OCI-LY1 (cell line): ENCODE results near the gene CRB2.

Experiments used
- H2AFZ ChIP-seq: fragments of 200-600 bp; sonication (generic), shearing (Covaris generic); 2 replicates; pipeline ENCODE4 v1.6.0; 2014; ENCODE audit warnings: antibody characterized with exemption, mild to moderate bottlenecking, low read length
- H3F3A ChIP-seq: fragments of 200-600 bp; sonication (generic), shearing (Covaris generic); 2 replicates; pipeline ENCODE4 v1.6.0; 2014; ENCODE audit warnings: mild to moderate bottlenecking, antibody characterized with exemption, low read length, moderate library complexity; ENCODE audit not compliant: insufficient read depth
- H3K27ac ChIP-seq: fragments of 200-600 bp; sonication (generic); 2 replicates; pipeline ENCODE4 v1.5.1; 2014; ENCODE audit warnings: low read length, mixed run types, mild to moderate bottlenecking, low read depth; ENCODE audit not compliant: poor library complexity, severe bottlenecking
- H3K27me3 ChIP-seq: fragments of 200-600 bp; sonication (generic); 2 replicates; pipeline ENCODE4 v1.6.0; 2014; ENCODE audit warnings: antibody characterized with exemption, mild to moderate bottlenecking, low read length, moderate library complexity; ENCODE audit not compliant: insufficient read depth
- H3K36me3 ChIP-seq: fragments of 200-600 bp; sonication (generic); 2 replicates; pipeline ENCODE4 v1.6.1; 2014; ENCODE audit warnings: mild to moderate bottlenecking, antibody characterized with exemption, low read length, moderate library complexity, mixed read lengths; ENCODE audit not compliant: insufficient read depth
- H3K4me1 ChIP-seq: fragments of 200-600 bp; sonication (generic); 2 replicates; pipeline ENCODE4 v1.5.1; 2014; ENCODE audit warnings: mild to moderate bottlenecking, low read length, moderate library complexity; ENCODE audit not compliant: insufficient read depth, severe bottlenecking
- H3K4me2 ChIP-seq: fragments of 200-600 bp; sonication (generic), shearing (Covaris generic); 2 replicates; pipeline ENCODE4 v1.6.1; 2014; ENCODE audit warnings: low read length
- H3K4me3 ChIP-seq: fragments of 200-600 bp; sonication (generic); 2 replicates; pipeline ENCODE4 v1.5.1; 2014; ENCODE audit warnings: low read length, low read depth, mild to moderate bottlenecking, mixed read lengths; ENCODE audit not compliant: poor library complexity, severe bottlenecking
- H3K79me2 ChIP-seq: fragments of 200-600 bp; shearing (Covaris generic); 2 replicates; pipeline ENCODE4 v1.6.1; 2016; ENCODE audit warnings: mixed run types, low read length, mixed read lengths; ENCODE audit not compliant: insufficient read depth
- H3K9ac ChIP-seq: fragments of 200-600 bp; sonication (generic), shearing (Covaris generic); 2 replicates; pipeline ENCODE4 v1.6.1; 2014; ENCODE audit warnings: mild to moderate bottlenecking, low read length, mixed read lengths
- H3K9me2 ChIP-seq: fragments of 200-600 bp; sonication (generic), shearing (Covaris generic); 2 replicates; pipeline ENCODE4 v1.6.1; 2014; ENCODE audit warnings: low read depth, mild to moderate bottlenecking, low read length, mixed read lengths
- H3K9me3 ChIP-seq: fragments of 200-600 bp; shearing (Covaris generic); 2 replicates; pipeline ENCODE4 v1.6.1; 2014; ENCODE audit warnings: low read length, mixed read lengths
- H4K20me1 ChIP-seq: fragments of 200-600 bp; sonication (generic), shearing (Covaris generic); 2 replicates; pipeline ENCODE4 v1.6.0; 2016; ENCODE audit warnings: mild to moderate bottlenecking, low read length; ENCODE audit not compliant: insufficient read depth
- EZH2 ChIP-seq: fragments of 200-600 bp; sonication (generic), shearing (Covaris generic); IDR thresholded peaks from 2 replicates; pipeline ENCODE4 v1.8.0; 2017; ENCODE audit warnings: borderline replicate concordance, mixed run types, mild to moderate bottlenecking, antibody characterized with exemption, low read length, moderate library complexity, mixed read lengths
- TF ChIP-seq, protein P1 (sequence below): fragments of 200-600 bp; sonication (generic), shearing (Covaris generic); IDR thresholded peaks from 2 replicates; pipeline ENCODE4 v1.5.1; 2017; ENCODE audit warnings: mild to moderate bottlenecking, antibody characterized with exemption, low read length, moderate library complexity, mixed read lengths

CRB2 gene

GRCh38 chr9:123408313-123409262 is 52.6 kb downstream of the CRB2 start:
- Histone ChIP-seq H3F3A (no peaks in the 10 kb centered on the region), H2AFZ (no peak overlapping the region), H3K4me2 (no peak overlapping the region), H4K20me1 (no peaks in the 10 kb centered on the region), H3K9ac (no peak overlapping the region), H3K36me3 (no peaks in the 10 kb centered on the region), H3K79me2 (no peaks in the 10 kb centered on the region), H3K9me3 (no peaks in the 10 kb centered on the region), H3K4me1 (no peaks in the 10 kb centered on the region), H3K4me3 (no peak overlapping the region), H3K27ac (no peak overlapping the region), H3K9me2 (no peaks in the 10 kb centered on the region), H3K27me3 (no peaks in the 10 kb centered on the region)
- no peak for TF ChIP-seq EZH2
- TF ChIP-seq, protein P1, sequence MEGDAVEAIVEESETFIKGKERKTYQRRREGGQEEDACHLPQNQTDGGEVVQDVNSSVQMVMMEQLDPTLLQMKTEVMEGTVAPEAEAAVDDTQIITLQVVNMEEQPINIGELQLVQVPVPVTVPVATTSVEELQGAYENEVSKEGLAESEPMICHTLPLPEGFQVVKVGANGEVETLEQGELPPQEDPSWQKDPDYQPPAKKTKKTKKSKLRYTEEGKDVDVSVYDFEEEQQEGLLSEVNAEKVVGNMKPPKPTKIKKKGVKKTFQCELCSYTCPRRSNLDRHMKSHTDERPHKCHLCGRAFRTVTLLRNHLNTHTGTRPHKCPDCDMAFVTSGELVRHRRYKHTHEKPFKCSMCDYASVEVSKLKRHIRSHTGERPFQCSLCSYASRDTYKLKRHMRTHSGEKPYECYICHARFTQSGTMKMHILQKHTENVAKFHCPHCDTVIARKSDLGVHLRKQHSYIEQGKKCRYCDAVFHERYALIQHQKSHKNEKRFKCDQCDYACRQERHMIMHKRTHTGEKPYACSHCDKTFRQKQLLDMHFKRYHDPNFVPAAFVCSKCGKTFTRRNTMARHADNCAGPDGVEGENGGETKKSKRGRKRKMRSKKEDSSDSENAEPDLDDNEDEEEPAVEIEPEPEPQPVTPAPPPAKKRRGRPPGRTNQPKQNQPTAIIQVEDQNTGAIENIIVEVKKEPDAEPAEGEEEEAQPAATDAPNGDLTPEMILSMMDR: no peak

DNA sequence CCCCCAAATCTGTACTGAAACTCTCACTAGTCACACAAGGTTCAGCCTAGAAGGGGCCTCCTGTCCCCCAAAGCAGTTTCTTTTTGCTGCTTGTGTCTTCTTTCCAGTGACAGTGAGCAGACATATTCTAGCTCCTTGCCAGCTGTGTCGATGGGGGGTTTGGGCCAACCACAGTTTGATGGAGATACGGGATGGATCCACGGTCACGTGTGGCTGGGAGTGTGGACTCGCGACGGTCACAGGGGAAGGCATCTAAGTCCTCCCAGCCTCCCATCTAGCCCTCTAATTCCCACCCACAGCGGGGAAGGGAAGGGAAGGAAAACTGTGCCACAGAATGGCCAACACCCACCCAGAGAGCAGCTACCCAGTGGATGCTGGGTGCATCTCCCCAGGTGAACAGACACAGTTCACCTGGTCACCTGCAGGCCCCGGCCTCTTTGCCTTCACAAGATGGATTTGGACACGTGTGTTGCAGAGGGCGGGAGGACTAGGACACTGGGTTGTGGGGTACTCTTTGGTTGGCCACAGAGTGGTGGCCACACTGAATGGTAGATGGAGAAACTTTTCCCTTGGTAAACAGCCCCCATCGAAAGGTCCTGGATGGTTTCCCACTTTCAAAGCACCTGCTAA is 54.4 kb downstream of the CRB2 start:
- no peak for TF ChIP-seq EZH2
- TF ChIP-seq, protein P1: no peak
- Histone ChIP-seq H4K20me1 (no peaks in the 10 kb centered on the region), H3F3A (no peaks in the 10 kb centered on the region), H3K27me3 (no peaks in the 10 kb centered on the region), H2AFZ (no peak overlapping the region), H3K9me2 (no peaks in the 10 kb centered on the region), H3K27ac (no peak overlapping the region), H3K36me3 (no peaks in the 10 kb centered on the region), H3K4me1 (no peaks in the 10 kb centered on the region), H3K9ac (no peak overlapping the region), H3K9me3 (no peaks in the 10 kb centered on the region), H3K79me2 (no peaks in the 10 kb centered on the region), H3K4me3 (no peak overlapping the region), H3K4me2 (no peak overlapping the region)

GRCh38 chr9:123411191-123411590 is 55.2 kb downstream of the CRB2 start:
- Histone ChIP-seq H3K36me3 (no peaks in the 10 kb centered on the region), H3K4me1 (no peaks in the 10 kb centered on the region), H3K27ac (no peak overlapping the region), H3F3A (no peaks in the 10 kb centered on the region), H3K27me3 (no peaks in the 10 kb centered on the region), H4K20me1 (no peaks in the 10 kb centered on the region), H3K9ac (no peak overlapping the region), H3K9me3 (no peaks in the 10 kb centered on the region), H3K4me3 (no peak overlapping the region), H3K4me2 (no peak overlapping the region), H3K9me2 (no peaks in the 10 kb centered on the region), H3K79me2 (no peaks in the 10 kb centered on the region), H2AFZ (no peak overlapping the region)
- TF ChIP-seq, protein P1: no peak
- no peak for TF ChIP-seq EZH2
